Ishikawa (cell line): ENCODE results near the gene TFB1M.

ENCODE experiments used
- EGR1 ChIP-seq: IDR thresholded peaks from 2 replicates; pipeline ENCODE4 v1.6.1; 2012
- EP300 ChIP-seq: IDR thresholded peaks from 2 replicates; pipeline ENCODE4 v1.6.1; 2012; ENCODE audit warnings: borderline replicate concordance
- FOXM1 ChIP-seq: IDR thresholded peaks from 2 replicates; pipeline ENCODE4 v1.6.1; 2012; ENCODE audit warnings: low read depth, borderline replicate concordance
- RAD21 ChIP-seq: IDR thresholded peaks from 2 replicates; pipeline ENCODE4 v1.6.1; 2012; ENCODE audit warnings: low read depth
- TAF1 ChIP-seq: IDR thresholded peaks from 2 replicates; pipeline ENCODE4 v1.6.1; 2012; ENCODE audit warnings: low read depth, mild to moderate bottlenecking
- TEAD4 ChIP-seq: IDR thresholded peaks from 2 replicates; pipeline ENCODE4 v1.6.1; 2012
- YY1 ChIP-seq: IDR thresholded peaks from 2 replicates; pipeline ENCODE4 v1.6.1; 2012; ENCODE audit warnings: low read depth
- ZBTB7A ChIP-seq: IDR thresholded peaks from 2 replicates; pipeline ENCODE4 v1.6.1; 2012; ENCODE audit warnings: low read depth
- TF ChIP-seq, protein P1 (sequence below): IDR thresholded peaks from 2 replicates; pipeline ENCODE4 v1.6.1; 2012; ENCODE audit warnings: low read depth, mild to moderate bottlenecking
- TF ChIP-seq, protein P2 (sequence below): IDR thresholded peaks from 2 replicates; pipeline ENCODE4 v1.6.1; 2012

DNA sequence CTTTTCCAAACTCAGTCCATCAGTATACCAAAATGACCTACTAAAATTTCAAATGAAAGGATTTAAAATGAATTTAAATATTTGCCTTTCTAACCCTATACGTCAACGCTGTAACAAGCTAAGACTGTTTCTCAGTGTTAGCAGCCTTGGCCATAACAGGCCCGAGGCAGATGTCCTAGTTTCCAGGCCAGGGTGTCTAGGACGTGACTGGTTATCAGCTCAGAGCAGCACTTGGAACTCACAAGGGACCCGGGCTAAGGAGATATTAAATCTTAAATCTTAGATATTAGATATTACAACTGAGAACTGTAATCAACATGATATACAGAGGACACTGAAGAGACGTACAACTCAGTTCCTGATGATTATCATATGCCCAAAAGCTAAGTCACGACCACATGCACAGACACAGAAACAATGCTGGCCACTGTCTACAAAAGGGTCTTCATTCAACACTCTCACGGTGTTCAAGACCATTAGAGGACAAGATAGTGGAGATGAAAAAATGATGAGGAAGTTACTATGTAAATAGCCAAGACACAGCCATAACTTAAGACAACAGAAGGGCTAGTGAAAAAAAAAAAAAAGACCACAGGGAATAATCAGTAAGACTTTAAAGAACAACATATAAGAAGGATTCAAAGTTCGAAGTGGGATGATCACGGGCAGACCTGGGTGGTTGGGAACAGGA, 50.8 kb downstream of the TFB1M start, which contains the start of gene CLDN20:
- TF ChIP-seq RAD21 (no peak), ZBTB7A (no peak), EGR1 (no peak), FOXM1 (no peak), YY1 (no peak), EP300 (no peak), TAF1 (no peak), TEAD4 (no peak)
- TF ChIP-seq, protein P1, sequence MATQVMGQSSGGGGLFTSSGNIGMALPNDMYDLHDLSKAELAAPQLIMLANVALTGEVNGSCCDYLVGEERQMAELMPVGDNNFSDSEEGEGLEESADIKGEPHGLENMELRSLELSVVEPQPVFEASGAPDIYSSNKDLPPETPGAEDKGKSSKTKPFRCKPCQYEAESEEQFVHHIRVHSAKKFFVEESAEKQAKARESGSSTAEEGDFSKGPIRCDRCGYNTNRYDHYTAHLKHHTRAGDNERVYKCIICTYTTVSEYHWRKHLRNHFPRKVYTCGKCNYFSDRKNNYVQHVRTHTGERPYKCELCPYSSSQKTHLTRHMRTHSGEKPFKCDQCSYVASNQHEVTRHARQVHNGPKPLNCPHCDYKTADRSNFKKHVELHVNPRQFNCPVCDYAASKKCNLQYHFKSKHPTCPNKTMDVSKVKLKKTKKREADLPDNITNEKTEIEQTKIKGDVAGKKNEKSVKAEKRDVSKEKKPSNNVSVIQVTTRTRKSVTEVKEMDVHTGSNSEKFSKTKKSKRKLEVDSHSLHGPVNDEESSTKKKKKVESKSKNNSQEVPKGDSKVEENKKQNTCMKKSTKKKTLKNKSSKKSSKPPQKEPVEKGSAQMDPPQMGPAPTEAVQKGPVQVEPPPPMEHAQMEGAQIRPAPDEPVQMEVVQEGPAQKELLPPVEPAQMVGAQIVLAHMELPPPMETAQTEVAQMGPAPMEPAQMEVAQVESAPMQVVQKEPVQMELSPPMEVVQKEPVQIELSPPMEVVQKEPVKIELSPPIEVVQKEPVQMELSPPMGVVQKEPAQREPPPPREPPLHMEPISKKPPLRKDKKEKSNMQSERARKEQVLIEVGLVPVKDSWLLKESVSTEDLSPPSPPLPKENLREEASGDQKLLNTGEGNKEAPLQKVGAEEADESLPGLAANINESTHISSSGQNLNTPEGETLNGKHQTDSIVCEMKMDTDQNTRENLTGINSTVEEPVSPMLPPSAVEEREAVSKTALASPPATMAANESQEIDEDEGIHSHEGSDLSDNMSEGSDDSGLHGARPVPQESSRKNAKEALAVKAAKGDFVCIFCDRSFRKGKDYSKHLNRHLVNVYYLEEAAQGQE, result no peak
- TF ChIP-seq, protein P2, sequence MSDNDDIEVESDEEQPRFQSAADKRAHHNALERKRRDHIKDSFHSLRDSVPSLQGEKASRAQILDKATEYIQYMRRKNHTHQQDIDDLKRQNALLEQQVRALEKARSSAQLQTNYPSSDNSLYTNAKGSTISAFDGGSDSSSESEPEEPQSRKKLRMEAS, result no peak
